Esophagus muscularis mucosa (tissue), 4 donors: ENCODE measurements around the gene ARHGAP15. TPM values are rescaled to one million over a fixed set of nuclear protein-coding genes. Genes with fewer than 3 reads are reported as not detected.

ENCODE experiments used
- DNase-seq: peaks from one replicate; pipeline ENCODE4 v3.0.0-alpha.2; 2017; ENCODE audit errors: extremely low spot score
- H3K27ac ChIP-seq, 4 donors: fragments of 200-600 bp; sonication (generic); replicated peaks in 1 of 4; 1 replicate in 3 of 4; 2 replicates in 1 of 4; pipeline ENCODE4 v1.5.1; 2016 to 2019; ENCODE audit warnings: mild to moderate bottlenecking in 1 of 4
- H3K27me3 ChIP-seq, 4 donors: fragments of 200-600 bp; sonication (generic); one replicate each; pipeline versions ENCODE4 v1.5.1 to v1.6.0; 2016 to 2019
- H3K36me3 ChIP-seq, 4 donors: fragments of 200-600 bp; sonication (generic); one replicate each; pipeline ENCODE4 v1.5.1; 2016 to 2019
- H3K4me1 ChIP-seq, 4 donors: fragments of 200-600 bp; sonication (generic); one replicate each; pipeline ENCODE4 v1.5.1; 2016 to 2019
- H3K4me3 ChIP-seq, 4 donors: fragments of 200-600 bp; sonication (generic); 1 replicate in 2 of 4; 2 replicates in 2 of 4; pipeline ENCODE4 v1.5.1; 2016 to 2019; ENCODE audit warnings: mild to moderate bottlenecking in 4 of 4, moderate library complexity in 1 of 4
- H3K9me3 ChIP-seq, 4 donors: fragments of 200-600 bp; sonication (generic); 1 replicate in 3 of 4; 2 replicates in 1 of 4; pipeline ENCODE4 v1.5.1; 2016 to 2019
- EP300 ChIP-seq: sonication (generic); formaldehyde crosslinking; IDR thresholded peaks from one replicate; pipeline ENCODE4 v1.6.1; 2017; ENCODE audit warnings: antibody characterized with exemption
- POLR2A ChIP-seq: fragments of 450-650 bp; IDR thresholded peaks from one replicate; pipeline ENCODE4 v1.6.1; 2017; ENCODE audit warnings: antibody characterized with exemption, moderate library complexity, mild to moderate bottlenecking, low read depth
- POLR2AphosphoS5 ChIP-seq, 2 donors: sonication (generic); formaldehyde crosslinking; IDR thresholded peaks; one replicate each; pipeline ENCODE4 v1.6.1; 2017; ENCODE audit warnings: antibody characterized with exemption in 2 of 2
- WGBS: methylation state at CpG from one replicate; pipeline ENCODE4 v1.1.5; 2018; 5-methylcytosine and 5-hydroxymethylcytosine counted together
- intact Hi-C: fragments of 100-400 bp; cut with DNase I; formaldehyde crosslinking; loops from one replicate; pipeline ENCODE4 v1.15.1; 2023
- total RNA-seq, 4 donors: library from RNA; depleted of rRNA; stranded (reverse); fragments of >200 nt; gene quantifications; one replicate each; pipeline versions ENCODE4 v1.1.0 to v1.2.1, GENCODE V29; 2016
- TF ChIP-seq, protein P1 (sequence below), 3 experiments: fragments of 200-600 bp in 2 of 3; fragments of 450-650 bp in 1 of 3; sonication (generic) in 2 of 3; IDR thresholded peaks; one replicate each; pipeline ENCODE4 v1.5.1; 2017 to 2019; ENCODE audit warnings: antibody characterized with exemption in 3 of 3, mild to moderate bottlenecking in 2 of 3, moderate library complexity in 1 of 3

ARHGAP15 gene
- total RNA-seq, 4 donors from 2014 or later, result 5.4 to 13.3 (median 7.1) TPM

DNA sequence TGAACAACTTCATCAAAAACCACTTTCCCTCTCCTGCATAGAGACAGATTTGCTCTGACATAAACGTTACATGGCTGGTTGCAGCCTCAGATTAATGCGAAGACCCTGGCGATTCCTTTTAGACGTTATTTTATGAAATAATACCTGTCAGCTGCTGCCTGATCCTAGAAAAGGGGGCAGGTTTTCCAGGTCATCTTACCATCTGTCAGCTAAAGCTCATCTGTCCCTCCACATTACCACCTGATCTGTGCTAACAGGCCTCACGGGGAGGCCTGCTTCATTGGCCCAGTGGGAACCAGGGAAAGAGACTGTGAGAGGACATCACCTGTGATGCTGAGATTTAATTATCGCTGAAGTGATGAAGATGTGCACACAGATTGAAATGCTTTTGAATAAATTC, 261.0 kb downstream of the ARHGAP15 start:
- intact Hi-C loops, result no loop called here
- Histone ChIP-seq H3K4me1 (no peaks in the 10 kb centered on the region), H3K27ac (no peak overlapping the region), H3K9me3 (no peaks in the 10 kb centered on the region), H3K36me3 (no peaks in the 10 kb centered on the region), H3K27me3 (no peaks in the 10 kb centered on the region), H3K4me3 (no peak overlapping the region)
- DNase-seq, result no peak
- TF ChIP-seq, protein P1, sequence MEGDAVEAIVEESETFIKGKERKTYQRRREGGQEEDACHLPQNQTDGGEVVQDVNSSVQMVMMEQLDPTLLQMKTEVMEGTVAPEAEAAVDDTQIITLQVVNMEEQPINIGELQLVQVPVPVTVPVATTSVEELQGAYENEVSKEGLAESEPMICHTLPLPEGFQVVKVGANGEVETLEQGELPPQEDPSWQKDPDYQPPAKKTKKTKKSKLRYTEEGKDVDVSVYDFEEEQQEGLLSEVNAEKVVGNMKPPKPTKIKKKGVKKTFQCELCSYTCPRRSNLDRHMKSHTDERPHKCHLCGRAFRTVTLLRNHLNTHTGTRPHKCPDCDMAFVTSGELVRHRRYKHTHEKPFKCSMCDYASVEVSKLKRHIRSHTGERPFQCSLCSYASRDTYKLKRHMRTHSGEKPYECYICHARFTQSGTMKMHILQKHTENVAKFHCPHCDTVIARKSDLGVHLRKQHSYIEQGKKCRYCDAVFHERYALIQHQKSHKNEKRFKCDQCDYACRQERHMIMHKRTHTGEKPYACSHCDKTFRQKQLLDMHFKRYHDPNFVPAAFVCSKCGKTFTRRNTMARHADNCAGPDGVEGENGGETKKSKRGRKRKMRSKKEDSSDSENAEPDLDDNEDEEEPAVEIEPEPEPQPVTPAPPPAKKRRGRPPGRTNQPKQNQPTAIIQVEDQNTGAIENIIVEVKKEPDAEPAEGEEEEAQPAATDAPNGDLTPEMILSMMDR (IDR thresholded peaks at IDR 0.05), result no peak
- TF ChIP-seq EP300, result no peak
- TF ChIP-seq POLR2AphosphoS5 (IDR thresholded peaks at IDR 0.05), result no peak
- no peak for TF ChIP-seq POLR2A
- WGBS, result 79% methylated on average over 6 of the region's 6 CpGs

DNA sequence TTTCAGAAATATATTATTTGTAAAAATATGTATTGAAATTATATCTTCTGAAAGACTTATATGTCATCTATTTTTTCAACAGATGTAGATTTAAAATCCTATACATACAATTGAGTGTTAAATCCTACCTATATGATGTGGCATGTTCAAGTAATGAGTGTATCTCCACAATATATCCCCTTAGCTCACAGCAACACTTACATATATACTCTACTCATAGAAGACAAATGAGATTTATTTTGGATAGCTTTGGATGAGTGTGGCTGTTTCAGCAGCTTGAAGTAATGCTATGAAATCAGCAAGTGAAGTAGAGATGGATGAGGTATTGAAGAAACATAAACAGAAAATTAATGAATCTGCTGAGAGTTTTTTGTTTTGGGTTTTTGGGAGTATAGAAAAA, 263.1 kb downstream of the ARHGAP15 start:
- intact Hi-C loops, result no loop called here
- DNase-seq, result no peak
- Histone ChIP-seq H3K36me3 (no peaks in the 10 kb centered on the region), H3K9me3 (no peaks in the 10 kb centered on the region), H3K4me3 (no peak overlapping the region), H3K4me1 (no peaks in the 10 kb centered on the region), H3K27me3 (no peaks in the 10 kb centered on the region), H3K27ac (no peak overlapping the region)
- TF ChIP-seq POLR2AphosphoS5 (IDR thresholded peaks at IDR 0.05) (no peak), POLR2A (no peak), EP300 (no peak)
- TF ChIP-seq, protein P1 (IDR thresholded peaks at IDR 0.05), result no peak

DNA sequence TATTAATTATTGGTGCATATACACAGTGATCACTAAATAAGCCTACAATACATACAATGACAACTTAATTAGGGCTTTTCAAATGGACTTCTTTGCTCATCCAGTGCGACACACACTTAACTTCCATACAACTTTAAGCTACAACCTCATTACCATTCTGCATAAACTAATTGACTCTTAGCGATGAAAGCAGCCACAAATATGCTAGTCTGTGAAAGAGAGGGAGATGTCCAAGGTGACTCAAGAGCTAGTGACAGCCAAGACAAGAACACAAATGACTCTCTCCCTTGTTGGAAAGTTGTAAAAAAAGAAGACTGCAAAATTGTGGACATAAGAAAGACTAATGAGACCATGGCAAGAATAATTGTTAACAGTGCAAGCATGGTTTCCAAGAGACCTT, 264.8 kb downstream of the ARHGAP15 start:
- Histone ChIP-seq H3K9me3 (no peaks in the 10 kb centered on the region), H3K27ac (no peak overlapping the region), H3K4me3 (no peak overlapping the region), H3K27me3 (no peaks in the 10 kb centered on the region), H3K4me1 (no peaks in the 10 kb centered on the region), H3K36me3 (no peaks in the 10 kb centered on the region)
- TF ChIP-seq POLR2AphosphoS5 (IDR thresholded peaks at IDR 0.05), result no peak
- TF ChIP-seq POLR2A, result no peak
- TF ChIP-seq EP300, result no peak
- TF ChIP-seq, protein P1 (IDR thresholded peaks at IDR 0.05), result no peak
- WGBS, result 94% methylated on average over 2 of the region's 2 CpGs
- DNase-seq, result no peak
- intact Hi-C loops, result no loop called here

DNA sequence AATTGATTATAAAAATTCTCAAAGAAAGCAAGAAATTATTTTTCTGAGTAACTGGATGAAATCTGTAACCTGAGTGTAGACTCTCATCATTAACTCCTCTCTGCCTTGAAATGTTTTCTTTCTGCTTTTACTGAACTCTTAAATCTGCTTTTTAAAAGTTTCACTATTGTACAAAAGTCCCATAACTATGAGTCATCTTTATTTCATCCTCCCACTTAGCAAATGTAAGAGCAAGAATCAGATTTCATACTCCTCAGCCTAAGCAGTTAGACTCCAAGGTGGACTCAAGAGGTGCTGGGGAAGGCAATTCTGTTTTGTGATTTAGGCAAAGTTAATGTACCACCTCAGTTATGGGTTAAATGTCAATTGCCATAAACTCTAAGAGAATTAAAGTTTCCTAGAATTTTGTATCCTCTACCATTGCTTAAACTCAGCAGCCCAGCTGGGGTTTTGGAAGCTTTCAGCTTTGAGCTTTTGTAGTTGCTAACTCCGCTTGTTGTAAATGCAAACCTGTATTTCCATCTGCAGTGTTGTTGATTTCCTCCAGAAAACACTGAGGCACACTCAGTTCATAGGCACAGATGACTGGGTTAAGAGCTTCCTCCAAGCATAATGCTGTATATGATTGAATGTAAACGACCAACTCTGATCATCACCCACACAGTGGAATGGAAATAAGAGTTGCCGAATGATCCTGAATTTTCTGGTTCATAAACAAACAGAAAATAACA, 268.8 kb downstream of the ARHGAP15 start:
- Histone ChIP-seq H3K27me3 (no peaks in the 10 kb centered on the region), H3K36me3 (no peaks in the 10 kb centered on the region), H3K4me3 (peak overlapping the region in 1 of 4 donors; percentile 9), H3K27ac (no peak overlapping the region), H3K4me1 (no peaks in the 10 kb centered on the region), H3K9me3 (no peaks in the 10 kb centered on the region)
- WGBS, result 75% methylated on average over 3 of the region's 3 CpGs
- DNase-seq, result no peak
- TF ChIP-seq POLR2A (no peak), POLR2AphosphoS5 (IDR thresholded peaks at IDR 0.05) (no peak), EP300 (no peak)
- TF ChIP-seq, protein P1 (IDR thresholded peaks at IDR 0.05), result no peak
- intact Hi-C loops, result no loop called here

DNA sequence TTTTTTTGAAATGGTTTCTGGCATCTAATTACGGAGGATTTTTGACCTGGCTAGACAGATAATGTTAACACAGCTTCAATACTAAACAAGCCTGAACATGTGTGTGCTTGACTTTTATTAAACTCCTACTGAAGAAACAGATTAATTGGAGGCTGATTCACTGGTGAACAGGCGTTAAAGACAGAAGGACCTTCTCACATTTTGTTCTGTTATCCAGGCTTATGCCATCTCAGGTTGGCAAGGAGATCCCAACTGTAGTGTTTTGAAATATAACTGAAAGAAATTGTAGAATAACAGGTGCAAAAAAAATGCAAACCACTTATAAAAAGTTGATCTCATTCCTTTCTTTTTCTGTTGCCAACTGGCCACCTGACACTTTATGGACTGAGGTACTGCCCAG, 269.6 kb downstream of the ARHGAP15 start:
- no peaks in the 10 kb centered on the region for H3K36me3 ChIP-seq
- H3K9me3 ChIP-seq, result no peaks in the 10 kb centered on the region
- H3K4me1 ChIP-seq, result no peaks in the 10 kb centered on the region
- no peak overlapping the region for H3K27ac ChIP-seq
- intact Hi-C loops, result no loop called here
- no peaks in the 10 kb centered on the region for H3K27me3 ChIP-seq
- no peak for DNase-seq
- TF ChIP-seq POLR2A (no peak), EP300 (no peak)
- no peak overlapping the region for H3K4me3 ChIP-seq
- 38% methylated on average over 2 of the region's 2 CpGs for WGBS
